GM21381 (cell line): ENCODE data around the gene ARGFX.
"Not testable (repeated sequence)": the region's sequence is repeated elsewhere in the genome, so short reads cannot be mapped to it uniquely, and the experiment has no call there.

Experiments
- ATAC-seq: cut with Tn5 transposase; IDR thresholded peaks from one replicate; pipeline ENCODE4 v1.9.1; 2021; ENCODE audit warnings: mild to moderate bottlenecking, moderate library complexity; ENCODE audit not compliant: unreplicated experiment

Gene ARGFX

GRCh38 chr3:121598564-121598963 lies 30.8 kb downstream of the ARGFX start:
- no peak for ATAC-seq

GRCh38 chr3:121599900-121600299 lies 32.2 kb downstream of the ARGFX start:
- ATAC-seq: not testable (repeated sequence)

- no peak for ATAC-seq
These were observed 33.6 kb downstream of the ARGFX start for GRCh38 chr3:121601212-121601812.

GRCh38 chr3:121604759-121605158 lies 37.0 kb downstream of the ARGFX start:
- no peak for ATAC-seq

GRCh38 chr3:121606106-121606505 lies 38.4 kb downstream of the ARGFX start:
- no peak for ATAC-seq
